ENCODE results near the gene SETD2. TPM values are rescaled to one million over a fixed set of nuclear protein-coding genes. Genes with fewer than 3 reads are reported as not detected.

SETD2 gene
- total RNA-seq, 1 experiment from 2014 or later = 47.6 TPM

DNA sequence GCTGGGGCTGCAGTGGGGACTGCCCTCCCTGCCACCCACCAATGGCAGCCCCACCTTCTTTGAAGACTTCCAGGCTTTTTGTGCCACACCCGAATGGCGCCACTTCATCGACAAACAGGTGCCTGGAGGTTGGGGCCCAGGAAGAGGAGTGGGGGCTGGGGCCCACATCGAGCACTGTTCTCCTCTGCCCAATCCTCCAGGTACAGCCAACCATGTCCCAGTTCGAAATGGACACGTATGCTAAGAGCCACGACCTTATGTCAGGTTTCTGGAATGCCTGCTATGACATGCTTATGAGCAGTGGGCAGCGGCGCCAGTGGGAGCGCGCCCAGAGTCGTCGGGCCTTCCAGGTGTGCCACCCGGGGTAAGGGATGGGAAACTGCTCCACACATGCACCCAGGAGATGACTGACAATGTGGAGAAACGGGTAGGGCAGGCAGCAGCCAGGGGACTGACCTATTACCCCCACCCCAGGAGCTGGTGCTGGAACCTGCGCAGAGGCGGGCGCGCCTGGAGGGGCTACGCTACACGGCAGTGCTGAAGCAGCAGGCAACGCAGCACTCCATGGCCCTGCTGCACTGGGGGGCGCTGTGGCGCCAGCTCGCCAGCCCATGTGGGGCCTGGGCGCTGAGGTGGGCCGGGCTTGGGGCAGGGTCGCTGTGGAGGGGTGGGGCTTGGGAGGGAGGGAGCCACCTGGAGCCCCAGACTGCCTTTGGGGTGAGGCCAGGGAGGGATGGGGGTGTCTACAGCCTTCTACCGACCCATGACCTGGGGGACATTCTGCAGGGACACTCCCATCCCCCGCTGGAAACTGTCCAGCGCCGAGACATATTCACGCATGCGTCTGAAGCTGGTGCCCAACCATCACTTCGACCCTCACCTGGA, 161.5 kb downstream of the SETD2 start:
- peaks cover 4% of the 10 kb centered on the region for H3K36me3 ChIP-seq (ENCODE audit: control insufficient read depth, insufficient read depth, low read length)
- intact Hi-C loops (cut with micrococcal nuclease; ENCODE audit: unreplicated experiment) = no loop called here
- Mint-ChIP-seq H3K27ac (ENCODE audit: unreplicated experiment) (no peak overlapping the region), H3K4me1 (ENCODE audit: low read depth, unreplicated experiment) (peaks cover 6% of the 10 kb centered on the region), H3K36me3 (ENCODE audit: insufficient read depth, unreplicated experiment) (peaks cover 50% of the 10 kb centered on the region), H3K4me3 (ENCODE audit: unreplicated experiment) (no peak overlapping the region), H3K9me3 (ENCODE audit: unreplicated experiment) (no peaks in the 10 kb centered on the region), H3K27me3 (ENCODE audit: insufficient read depth, unreplicated experiment) (no peaks in the 10 kb centered on the region)
- DNase-seq = no peak
- H3K4me3 ChIP-seq (ENCODE audit: low read depth, low read length) = no peak overlapping the region
- no peaks in the 10 kb centered on the region for H3K9me3 ChIP-seq
- BruUV-seq (replicated peaks) = no TSS peak
- peaks cover 11% of the 10 kb centered on the region for H3K4me1 ChIP-seq
- no peaks in the 10 kb centered on the region for H3K27me3 ChIP-seq (replicated peaks; ENCODE audit: control insufficient read depth, insufficient read depth, low read length)
- TF ChIP-seq, protein P1, sequence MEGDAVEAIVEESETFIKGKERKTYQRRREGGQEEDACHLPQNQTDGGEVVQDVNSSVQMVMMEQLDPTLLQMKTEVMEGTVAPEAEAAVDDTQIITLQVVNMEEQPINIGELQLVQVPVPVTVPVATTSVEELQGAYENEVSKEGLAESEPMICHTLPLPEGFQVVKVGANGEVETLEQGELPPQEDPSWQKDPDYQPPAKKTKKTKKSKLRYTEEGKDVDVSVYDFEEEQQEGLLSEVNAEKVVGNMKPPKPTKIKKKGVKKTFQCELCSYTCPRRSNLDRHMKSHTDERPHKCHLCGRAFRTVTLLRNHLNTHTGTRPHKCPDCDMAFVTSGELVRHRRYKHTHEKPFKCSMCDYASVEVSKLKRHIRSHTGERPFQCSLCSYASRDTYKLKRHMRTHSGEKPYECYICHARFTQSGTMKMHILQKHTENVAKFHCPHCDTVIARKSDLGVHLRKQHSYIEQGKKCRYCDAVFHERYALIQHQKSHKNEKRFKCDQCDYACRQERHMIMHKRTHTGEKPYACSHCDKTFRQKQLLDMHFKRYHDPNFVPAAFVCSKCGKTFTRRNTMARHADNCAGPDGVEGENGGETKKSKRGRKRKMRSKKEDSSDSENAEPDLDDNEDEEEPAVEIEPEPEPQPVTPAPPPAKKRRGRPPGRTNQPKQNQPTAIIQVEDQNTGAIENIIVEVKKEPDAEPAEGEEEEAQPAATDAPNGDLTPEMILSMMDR (IDR thresholded peaks at IDR 0.05; ENCODE audit: insufficient read depth in 1 of 2, low read depth in 1 of 2, low read length in 1 of 2, severe bottlenecking in 1 of 2, unreplicated experiment in 1 of 2) = no peak
- POLR2A ChIA-PET = no interaction called here
- CTCF ChIA-PET = no interaction called here

DNA sequence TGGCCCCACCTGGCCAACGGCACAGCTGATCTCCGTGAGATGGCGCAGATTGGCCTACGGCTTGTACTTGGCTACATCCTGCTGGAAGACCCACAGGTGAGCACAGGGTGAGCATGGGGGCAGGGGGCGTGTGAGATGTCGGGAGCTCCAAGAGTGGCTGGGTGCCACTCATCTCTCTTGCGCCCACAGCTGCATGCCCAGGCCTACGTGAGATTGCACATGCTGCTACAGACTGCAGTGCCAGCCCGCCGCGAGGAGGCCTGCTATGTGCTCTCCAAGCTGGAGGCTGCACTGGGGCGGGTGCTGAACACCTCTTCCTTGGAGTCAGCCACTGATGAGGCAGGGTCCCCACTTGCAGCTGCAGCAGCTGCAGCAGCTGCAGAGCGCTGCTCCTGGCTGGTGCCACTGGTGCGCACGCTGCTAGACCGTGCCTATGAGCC, 162.2 kb downstream of the SETD2 start:
- Mint-ChIP-seq H3K27ac (ENCODE audit: unreplicated experiment) (no peak overlapping the region), H3K4me3 (ENCODE audit: unreplicated experiment) (no peak overlapping the region), H3K4me1 (ENCODE audit: low read depth, unreplicated experiment) (peaks cover 6% of the 10 kb centered on the region), H3K36me3 (ENCODE audit: insufficient read depth, unreplicated experiment) (peaks cover 50% of the 10 kb centered on the region), H3K27me3 (ENCODE audit: insufficient read depth, unreplicated experiment) (no peaks in the 10 kb centered on the region), H3K9me3 (ENCODE audit: unreplicated experiment) (no peaks in the 10 kb centered on the region)
- no peak overlapping the region for H3K4me3 ChIP-seq (ENCODE audit: low read depth, low read length)
- H3K9me3 ChIP-seq = no peaks in the 10 kb centered on the region
- H3K36me3 ChIP-seq (ENCODE audit: control insufficient read depth, insufficient read depth, low read length) = peaks cover 4% of the 10 kb centered on the region
- no peaks in the 10 kb centered on the region for H3K27me3 ChIP-seq (replicated peaks; ENCODE audit: control insufficient read depth, insufficient read depth, low read length)
- intact Hi-C loops (cut with micrococcal nuclease; ENCODE audit: unreplicated experiment) = no loop called here
- DNase-seq = no peak
- BruUV-seq (replicated peaks) = no TSS peak
- POLR2A ChIA-PET = no interaction called here
- peaks cover 11% of the 10 kb centered on the region for H3K4me1 ChIP-seq
- TF ChIP-seq, protein P1 (IDR thresholded peaks at IDR 0.05; ENCODE audit: insufficient read depth in 1 of 2, low read depth in 1 of 2, low read length in 1 of 2, severe bottlenecking in 1 of 2, unreplicated experiment in 1 of 2) = no peak
- CTCF ChIA-PET = no interaction called here

DNA sequence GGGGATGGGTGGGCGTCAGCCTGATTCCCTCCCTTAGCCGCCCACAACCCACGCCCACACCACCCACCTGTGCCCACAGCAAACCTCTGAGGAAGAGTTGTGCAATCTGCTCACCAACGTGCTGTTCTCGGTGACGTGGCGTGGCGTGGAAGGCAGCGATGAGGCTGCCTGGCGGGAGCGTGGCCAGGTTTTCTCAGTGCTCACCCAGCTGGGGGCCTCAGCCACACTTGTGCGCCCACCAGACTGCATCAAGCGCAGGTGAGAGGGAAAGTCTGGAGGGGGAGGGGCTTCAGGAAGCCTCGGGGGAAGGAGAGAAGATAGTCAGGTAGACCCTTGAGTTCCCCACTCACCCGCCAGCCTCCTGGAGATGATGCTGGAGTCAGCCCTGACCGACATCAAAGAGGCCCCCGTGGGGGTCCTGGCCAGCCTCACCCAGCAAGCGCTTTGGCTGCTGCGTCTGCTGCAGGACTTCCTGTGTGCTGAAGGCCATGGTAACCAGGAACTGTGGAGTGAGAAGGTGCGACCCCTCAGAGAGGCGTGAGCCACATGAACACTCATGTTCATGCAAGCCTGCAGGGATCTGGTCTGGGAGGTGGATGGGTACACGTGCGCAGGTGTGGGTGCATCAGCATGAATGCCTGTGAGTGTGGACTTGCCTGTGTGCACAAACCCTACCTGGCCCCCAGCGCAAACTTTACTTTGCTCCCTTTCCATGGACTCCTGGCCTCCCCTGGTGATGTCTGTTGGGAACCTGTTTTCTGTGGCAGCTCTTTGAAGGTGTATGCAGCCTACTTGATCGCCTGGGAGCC, 162.8 kb downstream of the SETD2 start:
- Mint-ChIP-seq H3K27ac (ENCODE audit: unreplicated experiment) (no peak overlapping the region), H3K27me3 (ENCODE audit: insufficient read depth, unreplicated experiment) (no peaks in the 10 kb centered on the region), H3K4me3 (ENCODE audit: unreplicated experiment) (no peak overlapping the region), H3K9me3 (ENCODE audit: unreplicated experiment) (no peaks in the 10 kb centered on the region), H3K36me3 (ENCODE audit: insufficient read depth, unreplicated experiment) (peaks cover 56% of the 10 kb centered on the region), H3K4me1 (ENCODE audit: low read depth, unreplicated experiment) (peaks cover 6% of the 10 kb centered on the region)
- TF ChIP-seq, protein P1 (IDR thresholded peaks at IDR 0.05; ENCODE audit: insufficient read depth in 1 of 2, low read depth in 1 of 2, low read length in 1 of 2, severe bottlenecking in 1 of 2, unreplicated experiment in 1 of 2) = no peak
- H3K9me3 ChIP-seq = no peaks in the 10 kb centered on the region
- H3K4me1 ChIP-seq = peaks cover 11% of the 10 kb centered on the region
- H3K27me3 ChIP-seq (replicated peaks; ENCODE audit: control insufficient read depth, insufficient read depth, low read length) = no peaks in the 10 kb centered on the region
- peaks cover 4% of the 10 kb centered on the region for H3K36me3 ChIP-seq (ENCODE audit: control insufficient read depth, insufficient read depth, low read length)
- intact Hi-C loops (cut with micrococcal nuclease; ENCODE audit: unreplicated experiment) = no loop called here
- POLR2A ChIA-PET = no interaction called here
- DNase-seq = no peak
- BruUV-seq (replicated peaks) = no TSS peak
- no peak overlapping the region for H3K4me3 ChIP-seq (ENCODE audit: low read depth, low read length)
- CTCF ChIA-PET = no interaction called here
